Upper lobe of right lung (tissue), 1 donor: ENCODE measurements around the gene CDK13. TPM values are rescaled to one million over a fixed set of nuclear protein-coding genes. Genes with fewer than 3 reads are reported as not detected.
A peak's percentile ranks its signal among the peaks of the same experiment; 100 is the strongest.

Source experiments
- ATAC-seq: fragments of 200-7000 bp; cut with Tn5 transposase; one replicate; pipeline ENCODE4 v1.9.1; 2020; ENCODE audit warnings: mild to moderate bottlenecking, moderate library complexity
- DNase-seq: peaks from one replicate; pipeline ENCODE4 v3.0.0-alpha.2; 2020
- H3K27ac ChIP-seq: fragments of 200-600 bp; one replicate; pipeline ENCODE4 v1.8.0; 2022
- H3K27me3 ChIP-seq: fragments of 200-600 bp; one replicate; pipeline ENCODE4 v1.8.0; 2022; ENCODE audit warnings: mild to moderate bottlenecking
- H3K36me3 ChIP-seq: fragments of 200-600 bp; one replicate; pipeline ENCODE4 v1.8.0; 2022
- H3K4me1 ChIP-seq: fragments of 200-600 bp; one replicate; pipeline ENCODE4 v1.8.0; 2022
- H3K4me3 ChIP-seq: fragments of 200-600 bp; one replicate; pipeline ENCODE4 v1.8.0; 2022; ENCODE audit warnings: mild to moderate bottlenecking
- H3K9me3 ChIP-seq: fragments of 200-600 bp; one replicate; pipeline ENCODE4 v1.8.0; 2022
- intact Hi-C: fragments of 100-400 bp; cut with DNase I; formaldehyde crosslinking; loops from one replicate; pipeline ENCODE4 v1.11.0; 2022
- total RNA-seq: library from RNA; stranded (reverse); fragmentation: NEBNext Ultra II Directional; extraction: Animal tissue kit (Norgen Biotek cat#: 25700); gene quantifications from one replicate; pipeline ENCODE4 v1.2.1, GENCODE V29; 2021
- TF ChIP-seq, protein P1 (sequence below): fragments of 200-600 bp; IDR thresholded peaks from one replicate; pipeline ENCODE4 v1.8.0; 2022; ENCODE audit warnings: antibody characterized with exemption
- donor health status: DM: no; HTN: yes; CAD: no; lungs with severe emphysema.

CDK13 gene
- total RNA-seq, 1 donor from 2014 or later, result 51.4 TPM

DNA sequence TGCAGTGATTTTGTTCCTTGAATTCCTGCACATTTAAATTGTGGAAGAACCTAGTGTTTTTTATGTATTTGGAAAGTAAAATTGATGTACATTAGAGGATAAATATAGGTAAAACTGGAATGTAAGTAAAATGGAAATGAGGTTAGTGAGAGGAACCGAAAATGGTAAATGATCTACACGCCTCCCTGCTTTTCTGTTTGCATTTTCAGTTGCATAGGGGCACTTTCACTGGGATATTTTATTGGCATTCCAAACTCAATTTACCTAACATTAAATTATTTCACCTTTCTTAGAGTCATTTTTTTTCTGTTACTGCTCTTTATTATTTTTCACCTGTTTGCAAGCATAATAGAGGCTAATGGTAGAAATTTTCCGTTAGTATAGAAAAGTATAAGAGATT is 8.0 kb downstream of the CDK13 start:
- Histone ChIP-seq H3K27ac (no peak overlapping the region), H3K4me1 (peaks cover 38% of the 10 kb centered on the region), H3K4me3 (no peak overlapping the region), H3K36me3 (no peaks in the 10 kb centered on the region), H3K27me3 (no peaks in the 10 kb centered on the region), H3K9me3 (no peaks in the 10 kb centered on the region)
- TF ChIP-seq, protein P1, sequence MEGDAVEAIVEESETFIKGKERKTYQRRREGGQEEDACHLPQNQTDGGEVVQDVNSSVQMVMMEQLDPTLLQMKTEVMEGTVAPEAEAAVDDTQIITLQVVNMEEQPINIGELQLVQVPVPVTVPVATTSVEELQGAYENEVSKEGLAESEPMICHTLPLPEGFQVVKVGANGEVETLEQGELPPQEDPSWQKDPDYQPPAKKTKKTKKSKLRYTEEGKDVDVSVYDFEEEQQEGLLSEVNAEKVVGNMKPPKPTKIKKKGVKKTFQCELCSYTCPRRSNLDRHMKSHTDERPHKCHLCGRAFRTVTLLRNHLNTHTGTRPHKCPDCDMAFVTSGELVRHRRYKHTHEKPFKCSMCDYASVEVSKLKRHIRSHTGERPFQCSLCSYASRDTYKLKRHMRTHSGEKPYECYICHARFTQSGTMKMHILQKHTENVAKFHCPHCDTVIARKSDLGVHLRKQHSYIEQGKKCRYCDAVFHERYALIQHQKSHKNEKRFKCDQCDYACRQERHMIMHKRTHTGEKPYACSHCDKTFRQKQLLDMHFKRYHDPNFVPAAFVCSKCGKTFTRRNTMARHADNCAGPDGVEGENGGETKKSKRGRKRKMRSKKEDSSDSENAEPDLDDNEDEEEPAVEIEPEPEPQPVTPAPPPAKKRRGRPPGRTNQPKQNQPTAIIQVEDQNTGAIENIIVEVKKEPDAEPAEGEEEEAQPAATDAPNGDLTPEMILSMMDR, result no peak
- DNase-seq (no peak), ATAC-seq (no peak)
- intact Hi-C loops, result no loop called here

DNA sequence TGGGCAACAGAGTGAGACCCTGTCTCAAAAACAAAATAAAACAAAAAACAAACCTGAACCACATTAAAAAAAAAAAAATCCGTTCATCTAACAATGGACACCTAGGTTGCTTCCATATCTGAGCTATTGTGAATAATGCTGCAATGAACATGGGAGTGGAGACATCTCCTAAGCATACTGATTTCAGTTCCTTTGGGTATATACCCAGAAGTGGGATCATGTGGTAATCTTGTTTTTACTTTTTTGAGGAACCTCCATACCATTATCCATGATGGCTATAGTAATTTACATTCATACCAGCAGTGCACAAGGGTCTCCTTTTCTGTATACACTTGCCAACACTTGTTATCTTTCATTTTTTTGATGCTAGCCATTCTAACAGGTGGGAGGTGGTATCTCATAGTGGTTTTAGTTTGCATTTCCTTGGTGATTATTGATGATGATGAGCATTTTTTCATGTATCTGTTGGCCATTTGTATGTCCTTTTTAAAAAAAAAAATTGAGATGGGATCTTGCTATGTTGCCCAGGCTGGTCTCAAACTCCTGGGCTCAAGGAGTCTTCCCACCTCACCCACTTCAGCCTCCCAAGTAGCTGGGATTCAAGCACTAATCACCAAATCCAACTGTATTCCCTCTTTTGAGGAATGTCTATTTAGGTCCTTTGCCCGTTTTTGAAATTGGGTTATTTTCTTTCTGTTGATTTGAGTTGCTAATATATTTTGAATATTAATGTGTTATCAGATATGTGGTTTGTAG is 17.5 kb downstream of the CDK13 start:
- TF ChIP-seq, protein P1, result no peak
- Histone ChIP-seq H3K36me3 (no peaks in the 10 kb centered on the region), H3K9me3 (no peaks in the 10 kb centered on the region), H3K27me3 (no peaks in the 10 kb centered on the region), H3K27ac (no peak overlapping the region), H3K4me3 (no peak overlapping the region), H3K4me1 (peaks cover 12% of the 10 kb centered on the region)
- DNase-seq (no peak), ATAC-seq (peak; percentile 54)
- intact Hi-C loops, result no loop called here

DNA sequence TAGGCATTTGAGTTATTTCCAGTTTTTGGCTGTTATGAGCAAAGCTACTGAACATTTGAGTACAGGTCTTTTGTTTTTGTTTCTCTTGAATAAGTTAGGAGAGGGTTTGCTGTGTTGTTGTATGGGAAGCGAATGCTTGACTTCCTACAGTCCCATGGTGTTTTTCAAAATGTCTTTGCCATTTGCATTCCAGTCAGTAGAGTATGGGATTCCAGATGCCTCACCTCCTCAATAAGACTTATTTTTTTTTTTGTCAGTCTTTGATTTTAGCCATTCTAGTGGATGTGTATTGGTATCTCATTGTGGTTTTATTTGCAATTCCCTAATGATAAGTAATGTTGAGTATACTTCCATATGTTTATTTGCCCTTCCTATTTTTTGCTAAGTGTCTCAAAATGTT is 19.4 kb downstream of the CDK13 start:
- Histone ChIP-seq H3K36me3 (no peaks in the 10 kb centered on the region), H3K4me3 (no peak overlapping the region), H3K9me3 (no peaks in the 10 kb centered on the region), H3K27me3 (no peaks in the 10 kb centered on the region), H3K4me1 (peaks cover 12% of the 10 kb centered on the region), H3K27ac (no peak overlapping the region)
- intact Hi-C loops, result no loop called here
- ATAC-seq, result no peak
- TF ChIP-seq, protein P1, result no peak
- no peak for DNase-seq

DNA sequence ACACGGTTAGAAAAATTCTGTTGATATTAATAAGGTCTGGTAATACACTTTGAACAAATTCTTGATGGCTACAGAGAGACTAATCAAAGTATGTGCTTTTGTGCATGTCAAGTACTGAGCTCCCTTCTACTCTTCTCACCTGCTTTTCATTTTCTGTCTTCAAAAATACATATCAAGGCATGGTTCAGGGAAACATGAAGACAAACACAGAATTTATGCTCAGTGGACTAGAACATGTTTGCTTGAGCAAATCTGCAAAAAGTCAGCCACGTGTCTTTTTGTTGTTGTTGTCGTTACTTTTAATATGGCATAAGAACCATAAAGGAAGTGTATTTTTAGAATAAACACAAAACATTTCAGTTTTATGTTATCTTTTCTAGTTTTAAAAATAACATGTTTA is 21.9 kb downstream of the CDK13 start:
- Histone ChIP-seq H3K4me1 (peaks cover 18% of the 10 kb centered on the region), H3K36me3 (no peaks in the 10 kb centered on the region), H3K9me3 (no peaks in the 10 kb centered on the region), H3K4me3 (no peak overlapping the region), H3K27me3 (no peaks in the 10 kb centered on the region), H3K27ac (no peak overlapping the region)
- intact Hi-C loops, result no loop called here
- ATAC-seq (no peak), DNase-seq (no peak)
- TF ChIP-seq, protein P1, result no peak

DNA sequence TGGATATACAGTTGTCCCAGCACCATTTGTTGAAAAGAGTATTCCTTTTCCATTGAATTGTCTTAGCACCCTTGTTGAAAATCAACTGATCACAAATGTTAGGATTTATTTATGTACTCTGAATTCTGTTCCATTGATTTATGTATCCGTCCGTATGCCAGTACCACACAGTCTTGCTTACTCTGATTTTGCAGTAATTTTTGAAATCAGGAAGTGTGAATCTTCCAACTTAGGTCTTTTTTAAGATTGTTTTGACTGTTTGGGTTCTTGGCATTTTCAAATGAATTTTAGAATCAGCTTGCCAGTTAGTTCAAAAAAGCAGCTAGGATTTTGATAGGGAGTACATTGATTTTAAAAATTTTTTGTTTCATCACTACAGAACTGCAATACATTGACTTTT is 23.7 kb downstream of the CDK13 start:
- TF ChIP-seq, protein P1, result no peak
- DNase-seq (no peak), ATAC-seq (no peak)
- H3K4me3 ChIP-seq, result no peak overlapping the region
- H3K27me3 ChIP-seq, result no peaks in the 10 kb centered on the region
- H3K27ac ChIP-seq, result no peak overlapping the region
- H3K36me3 ChIP-seq, result no peaks in the 10 kb centered on the region
- intact Hi-C loops, result no loop called here
- peaks cover 31% of the 10 kb centered on the region for H3K4me1 ChIP-seq
- H3K9me3 ChIP-seq, result no peaks in the 10 kb centered on the region
